IMR-90 (cell line): Measurements from ENCODE around the gene SH2D5. TPM values are rescaled to one million over a fixed set of nuclear protein-coding genes. Genes with fewer than 3 reads are reported as not detected.

Experiments used
- ATAC-seq: fragments of 200-7000 bp; cut with Tn5 transposase; 2 replicates; pipeline ENCODE4 v1.9.1; 2020; ENCODE audit warnings: low read depth, mild to moderate bottlenecking, moderate library complexity
- BruUV-seq: library from RNA; stranded (reverse); fragments of 400-500 nt; replicated peaks from 2 replicates; lab custom pipeline; 2021; lab: Mats Ljungman, UMichigan
- CTCF ChIA-PET: fragments of 300-600 bp; formaldehyde crosslinking; extraction: SDS; loops from one replicate; lab custom pipeline; 2021; ENCODE audit warnings: antibody characterized with exemption; lab: Yijun Ruan, JAX
- POLR2A ChIA-PET: fragments of 300-600 bp; sonication (Branson Sonifier 250); formaldehyde crosslinking; loops from one replicate; lab custom pipeline; 2022; ENCODE audit warnings: antibody characterized with exemption; ENCODE audit not compliant: unreplicated experiment; lab: Charles Lee
- DNase-seq: peaks from one replicate; pipeline ENCODE4 v3.0.0; 2013
- H2AFZ ChIP-seq: replicated peaks from 2 replicates; pipeline ENCODE3; 2013; ENCODE audit warnings: low read length, mild to moderate bottlenecking; ENCODE audit not compliant: poor library complexity
- H2AK5ac ChIP-seq: 2 replicates; pipeline ENCODE4 v1.6.1; 2013; ENCODE audit warnings: low read depth, low read length, inconsistent platforms
- H2AK9ac ChIP-seq: replicated peaks from 2 replicates; pipeline ENCODE3; 2013; ENCODE audit warnings: mild to moderate bottlenecking, low read depth, low read length, moderate library complexity; ENCODE audit not compliant: poor library complexity
- H2BK120ac ChIP-seq: 2 replicates; pipeline ENCODE4 v1.6.1; 2013; ENCODE audit warnings: low read depth, low read length, inconsistent platforms
- H2BK15ac ChIP-seq: 3 replicates; pipeline ENCODE4 v1.6.1; 2013; ENCODE audit warnings: low read depth, low read length, inconsistent platforms
- H2BK20ac ChIP-seq: 2 replicates; pipeline ENCODE4 v1.6.1; 2013; ENCODE audit warnings: low read depth, mild to moderate bottlenecking, inconsistent platforms, low read length, moderate library complexity
- H2BK5ac ChIP-seq: 2 replicates; pipeline ENCODE4 v1.6.1; 2013; ENCODE audit warnings: mild to moderate bottlenecking, low read depth, low read length, inconsistent platforms; ENCODE audit not compliant: poor library complexity, severe bottlenecking
- H3K14ac ChIP-seq: replicated peaks from 2 replicates; pipeline ENCODE4 v1.6.1; 2013; ENCODE audit warnings: low read depth, low read length, inconsistent platforms
- H3K18ac ChIP-seq: 2 replicates; pipeline ENCODE4 v1.6.1; 2013; ENCODE audit warnings: low read depth, low read length, control low read depth
- H3K23ac ChIP-seq: 2 replicates; pipeline ENCODE4 v1.6.1; 2013; ENCODE audit warnings: low read depth, low read length, inconsistent platforms
- H3K27ac ChIP-seq: 2 replicates; pipeline ENCODE4 v1.5.1; 2013; ENCODE audit warnings: mild to moderate bottlenecking, control low read depth, low read length; ENCODE audit not compliant: insufficient read depth
- H3K27me3 ChIP-seq: 2 replicates; pipeline ENCODE4 v1.6.1; 2013; ENCODE audit warnings: low read length; ENCODE audit not compliant: control insufficient read depth, insufficient read depth
- H3K36me3 ChIP-seq: 2 replicates; pipeline ENCODE4 v1.6.1; 2013; ENCODE audit warnings: low read length, mixed read lengths; ENCODE audit not compliant: control insufficient read depth, insufficient read depth
- H3K4ac ChIP-seq: 2 replicates; pipeline ENCODE4 v1.6.1; 2013; ENCODE audit warnings: low read depth, low read length, inconsistent platforms
- H3K4me1 ChIP-seq: 2 replicates; pipeline ENCODE4 v1.6.1; 2013; ENCODE audit warnings: low read length, mixed read lengths; ENCODE audit not compliant: control insufficient read depth, insufficient read depth
- H3K4me2 ChIP-seq: 2 replicates; pipeline ENCODE4 v1.6.1; 2013; ENCODE audit warnings: low read depth, mild to moderate bottlenecking, control low read depth, low read length, moderate library complexity
- H3K4me3 ChIP-seq: 2 replicates; pipeline ENCODE4 v1.5.1; 2013; ENCODE audit warnings: low read depth, mild to moderate bottlenecking, control low read depth, low read length, moderate library complexity; ENCODE audit not compliant: insufficient read depth
- H3K56ac ChIP-seq: 2 replicates; pipeline ENCODE4 v1.6.1; 2013; ENCODE audit warnings: low read length, inconsistent platforms; ENCODE audit not compliant: insufficient read depth; ENCODE audit errors: extremely low read depth
- H3K79me1 ChIP-seq, 2 experiments: 2 replicates each; pipeline ENCODE4 v1.6.1; 2013; ENCODE audit warnings: low read length in 2 of 2, inconsistent platforms in 1 of 2, low read depth in 1 of 2
- H3K9ac ChIP-seq: 2 replicates; pipeline ENCODE4 v1.6.1; 2013; ENCODE audit warnings: low read depth, low read length, control low read depth
- H3K9me1 ChIP-seq: 2 replicates; pipeline ENCODE4 v1.6.1; 2013; ENCODE audit warnings: low read length, inconsistent platforms; ENCODE audit not compliant: insufficient read depth
- H3K9me3 ChIP-seq: 2 replicates; pipeline ENCODE4 v1.6.1; 2013; ENCODE audit warnings: low read length; ENCODE audit not compliant: control insufficient read depth, insufficient read depth
- H4K20me1 ChIP-seq: 2 replicates; pipeline ENCODE4 v1.6.1; 2013; ENCODE audit warnings: low read length, inconsistent platforms; ENCODE audit not compliant: insufficient read depth
- H4K5ac ChIP-seq: 2 replicates; pipeline ENCODE4 v1.6.1; 2013; ENCODE audit warnings: mild to moderate bottlenecking, low read depth, low read length, control low read depth
- H4K8ac ChIP-seq, 2 experiments: 2 replicates each; pipeline ENCODE4 v1.6.1; 2013; ENCODE audit warnings: low read depth in 2 of 2, low read length in 2 of 2, control low read depth in 1 of 2, inconsistent platforms in 1 of 2
- H4K91ac ChIP-seq: 2 replicates; pipeline ENCODE4 v1.6.1; 2013; ENCODE audit warnings: low read depth, low read length, inconsistent platforms; ENCODE audit not compliant: insufficient read depth
- BHLHE40 ChIP-seq: fragments of 150-350 bp; IDR thresholded peaks from 2 replicates; pipeline ENCODE4 v1.6.1; 2016; ENCODE audit warnings: mild to moderate bottlenecking, low read depth, low read length
- CEBPB ChIP-seq: IDR thresholded peaks from 2 replicates; pipeline ENCODE4 v1.6.1; 2012; ENCODE audit warnings: low read depth, low read length, improper control_type of control experiment
- CHD1 ChIP-seq: IDR thresholded peaks from 2 replicates; pipeline ENCODE4 v1.6.1; 2012; ENCODE audit warnings: low read depth, low read length, improper control_type of control experiment
- ELK1 ChIP-seq: fragments of 150-350 bp; IDR thresholded peaks from 2 replicates; pipeline ENCODE4 v1.6.1; 2016; ENCODE audit warnings: low read depth, mild to moderate bottlenecking, low read length, moderate library complexity, borderline replicate concordance
- FOS ChIP-seq: fragments of 150-350 bp; IDR thresholded peaks from 2 replicates; pipeline ENCODE4 v1.6.1; 2016; ENCODE audit warnings: low read depth, low read length
- MAFK ChIP-seq: IDR thresholded peaks from 2 replicates; pipeline ENCODE4 v1.6.1; 2012; ENCODE audit warnings: low read depth, low read length, improper control_type of control experiment
- MAZ ChIP-seq: IDR thresholded peaks from 2 replicates; pipeline ENCODE4 v1.6.1; 2012; ENCODE audit warnings: low read depth, mild to moderate bottlenecking, low read length, improper control_type of control experiment, moderate library complexity, borderline replicate concordance
- NFE2L2 ChIP-seq: fragments of 150-350 bp; IDR thresholded peaks from 2 replicates; pipeline ENCODE4 v1.6.1; 2016; ENCODE audit warnings: low read depth, mild to moderate bottlenecking, low read length
- RAD21 ChIP-seq: IDR thresholded peaks from 2 replicates; pipeline ENCODE4 v1.6.1; 2012; ENCODE audit warnings: low read length, improper control_type of control experiment
- RCOR1 ChIP-seq: IDR thresholded peaks from 2 replicates; pipeline ENCODE4 v1.6.1; 2012; ENCODE audit warnings: mild to moderate bottlenecking, low read length, improper control_type of control experiment; ENCODE audit not compliant: insufficient replicate concordance
- RFX5 ChIP-seq: IDR thresholded peaks from 2 replicates; pipeline ENCODE4 v1.8.0; 2012; ENCODE audit warnings: low read depth, mild to moderate bottlenecking, low read length, moderate library complexity
- SMC3 ChIP-seq: fragments of 150-350 bp; IDR thresholded peaks from 2 replicates; pipeline ENCODE4 v1.6.1; 2016; ENCODE audit warnings: low read depth, mild to moderate bottlenecking, antibody characterized with exemption, low read length, moderate library complexity
- WGBS, 2 experiments: methylation state at CpG; one replicate each; pipeline versions ENCODE4 v1.1.5 to v1.1.7; 2013; ENCODE audit warnings: missing lambda C conversion rate in 2 of 2; ENCODE audit not compliant: insufficient read length in 1 of 2; ENCODE audit errors: extremely low coverage in 2 of 2; 5-methylcytosine and 5-hydroxymethylcytosine counted together
- dilution Hi-C: fragments of 300-500 bp; cut with HindIII; formaldehyde crosslinking; loops from one replicate; pipeline ENCODE4 v1.14.3; 2018; ENCODE audit warnings: low sequenced_read_pairs; ENCODE audit not compliant: unreplicated experiment
- in situ Hi-C: fragments of 300-500 bp; cut with MboI; formaldehyde crosslinking; loops from 3 replicates; pipeline ENCODE4 v1.14.3; 2019; ENCODE audit warnings: low sequenced_read_pairs, inconsistent platforms, mixed read lengths
- intact Hi-C: fragments of 100-400 bp; cut with micrococcal nuclease; formaldehyde crosslinking; loops from 2 replicates; pipeline ENCODE4 v1.10.0; 2022
- polyA plus RNA-seq, 3 experiments: library from polyadenylated mRNA; depleted of rRNA; stranded (reverse); fragments of >200 nt; gene quantifications; 2 replicates each; pipeline ENCODE4 v1.2.3, GENCODE V29; 2012; ENCODE audit warnings: low replicate concordance in 1 of 3
- total RNA-seq: library from RNA; depleted of rRNA; stranded (reverse); fragments of >200 nt; gene quantifications from 2 replicates; pipeline ENCODE4 v1.2.3, GENCODE V29; 2012
- TF ChIP-seq, protein P1 (sequence below): fragments of 150-350 bp; IDR thresholded peaks from 2 replicates; pipeline ENCODE4 v1.6.1; 2017; ENCODE audit warnings: mild to moderate bottlenecking, antibody characterized with exemption, low read length, low read depth

The SH2D5 gene
- total and polyA plus RNA-seq, 2 of the 4 experiments (the other 2 are of a cell fraction), result 7.2 to 14.4 TPM

GRCh38 chr1:20689645-20690056, 42.9 kb downstream of the SH2D5 start:
- BruUV-seq, result no TSS peak

More at GRCh38 chr1:20689645-20690056, 42.9 kb downstream of the SH2D5 start:
- H3K14ac ChIP-seq, result no peak overlapping the region
- H4K20me1 ChIP-seq, result no peaks in the 10 kb centered on the region
- H3K18ac ChIP-seq, result no peak overlapping the region
- ChIA-PET CTCF (no interaction called here), POLR2A (no interaction called here)
- H2AK9ac ChIP-seq, result no peak overlapping the region
- H2BK120ac ChIP-seq, result no peak overlapping the region
- no peak overlapping the region for H3K4ac ChIP-seq
- no CpG with 5 or more reads among the region's 3 CpGs for WGBS, 2 experiments
- no peak overlapping the region for H2AK5ac ChIP-seq
- no peaks in the 10 kb centered on the region for H3K9me1 ChIP-seq
- no peak overlapping the region for H3K9ac ChIP-seq
- intact Hi-C loops (no loop called here), in situ Hi-C loops (loop anchor here (25.0 kb wide), 1 partner anchor 673 kb away; no protein-coding TSS in a partner anchor), dilution Hi-C loops (no loop called here)
- no peak overlapping the region for H4K8ac ChIP-seq
- peaks cover 0 to 7% of the 10 kb centered on the region in 2 experiments; a peak in 1 of 4 replicates for H3K79me1 ChIP-seq
- H2BK15ac ChIP-seq, result no peak overlapping the region
- H4K91ac ChIP-seq, result no peak overlapping the region
- H3K56ac ChIP-seq, result no peak overlapping the region
- no peaks in the 10 kb centered on the region for H3K27me3 ChIP-seq
- H2AFZ ChIP-seq, result no peak overlapping the region
- no peak for ATAC-seq
- no peaks in the 10 kb centered on the region for H3K4me1 ChIP-seq
- H2BK20ac ChIP-seq, result no peak overlapping the region
- H3K4me3 ChIP-seq, result no peak overlapping the region
- no peak overlapping the region for H3K23ac ChIP-seq
- no peak overlapping the region for H3K27ac ChIP-seq
- H3K36me3 ChIP-seq, result peaks cover 6% of the 10 kb centered on the region
- no peak overlapping the region for H4K5ac ChIP-seq
- no peak for DNase-seq
- no peak overlapping the region for H2BK5ac ChIP-seq
- TF ChIP-seq MAZ (no peak), CEBPB (no peak), SMC3 (no peak), RFX5 (no peak), RCOR1 (no peak), RAD21 (no peak), ELK1 (no peak), BHLHE40 (no peak), NFE2L2 (no peak), FOS (no peak), CHD1 (no peak), MAFK (no peak)
- TF ChIP-seq, protein P1, sequence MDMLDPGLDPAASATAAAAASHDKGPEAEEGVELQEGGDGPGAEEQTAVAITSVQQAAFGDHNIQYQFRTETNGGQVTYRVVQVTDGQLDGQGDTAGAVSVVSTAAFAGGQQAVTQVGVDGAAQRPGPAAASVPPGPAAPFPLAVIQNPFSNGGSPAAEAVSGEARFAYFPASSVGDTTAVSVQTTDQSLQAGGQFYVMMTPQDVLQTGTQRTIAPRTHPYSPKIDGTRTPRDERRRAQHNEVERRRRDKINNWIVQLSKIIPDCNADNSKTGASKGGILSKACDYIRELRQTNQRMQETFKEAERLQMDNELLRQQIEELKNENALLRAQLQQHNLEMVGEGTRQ, result no peak
- H3K9me3 ChIP-seq, result no peaks in the 10 kb centered on the region
- H3K4me2 ChIP-seq, result no peak overlapping the region
